ENCODE results near the gene FBXO15.

Gene FBXO15

GRCh38 chr18:74147779-74148542 is at the start of gene FBXO15, which contains the start of gene TIMM21:
TSS of gene FBXO15 (minus strand) at chr18:74147834. CDS start at chr18:74147785, 49 bp downstream.
TSS of gene TIMM21 (plus strand) at chr18:74148523. CDS start at chr18:74148809, 286 bp downstream.
- no peak for TF ChIP-seq CTCF (IDR thresholded peaks at IDR 0.05; ENCODE audit: low read depth, low read length)
- peak; percentile 93 for DNase-seq (ENCODE audit: extremely low read depth, low read depth)

- DNase-seq (ENCODE audit: extremely low read depth, low read depth), result no peak
- TF ChIP-seq CTCF (IDR thresholded peaks at IDR 0.05; ENCODE audit: low read depth, low read length), result peak; percentile 78
Observed at GRCh38 chr18:74196220-74197119, 48.8 kb upstream of the FBXO15 start.

- DNase-seq (ENCODE audit: extremely low read depth, low read depth), result no peak
- TF ChIP-seq CTCF (IDR thresholded peaks at IDR 0.05; ENCODE audit: low read depth, low read length), result no peak
Observed at GRCh38 chr18:74194691-74195090, 47.1 kb upstream of the FBXO15 start.

GRCh38 chr18:74191577-74191976 is 43.9 kb upstream of the FBXO15 start:
- no peak for TF ChIP-seq CTCF (IDR thresholded peaks at IDR 0.05; ENCODE audit: low read depth, low read length)
- DNase-seq (ENCODE audit: extremely low read depth, low read depth), result no peak

- no peak for TF ChIP-seq CTCF (IDR thresholded peaks at IDR 0.05; ENCODE audit: low read depth, low read length)
- no peak for DNase-seq (ENCODE audit: extremely low read depth, low read depth)
Observed at GRCh38 chr18:74190086-74190485, 42.5 kb upstream of the FBXO15 start.

GRCh38 chr18:74186661-74187060 is 39.0 kb upstream of the FBXO15 start:
- no peak for DNase-seq (ENCODE audit: extremely low read depth, low read depth)
- no peak for TF ChIP-seq CTCF (IDR thresholded peaks at IDR 0.05; ENCODE audit: low read depth, low read length)

- DNase-seq (ENCODE audit: extremely low read depth, low read depth), result no peak
- TF ChIP-seq CTCF (IDR thresholded peaks at IDR 0.05; ENCODE audit: low read depth, low read length), result no peak
Observed at GRCh38 chr18:74185860-74186259, 38.2 kb upstream of the FBXO15 start.

All from AG09319 (cell line).